ENCODE measurements around the gene GPC6.

Gene GPC6

DNA sequence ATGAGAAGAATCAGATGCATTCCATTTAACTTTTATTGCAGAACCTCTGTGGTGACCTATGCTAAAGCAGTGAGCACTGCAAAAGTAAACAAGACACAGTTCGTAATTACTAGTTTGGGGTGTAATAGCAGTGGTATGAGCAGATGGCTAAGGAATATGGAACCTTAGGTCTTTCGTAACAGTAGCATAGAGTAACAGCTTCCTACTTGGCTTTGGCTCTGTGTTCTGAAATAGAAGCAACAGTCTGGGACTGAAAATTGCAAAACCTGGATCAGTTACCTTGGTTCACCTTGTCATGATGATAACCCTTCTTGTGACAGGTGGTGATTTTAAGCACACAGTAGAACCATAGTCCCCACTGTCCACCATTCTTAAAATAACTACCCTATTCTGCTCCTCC lies 303.4 kb downstream of the GPC6 start:
- Histone ChIP-seq H3K9me3 (ENCODE audit: severe bottlenecking) (no peaks in the 10 kb centered on the region), H3K27ac (no peak overlapping the region), H3K4me3 (ENCODE audit: low read depth, low read length) (no peak overlapping the region), H3K36me3 (no peaks in the 10 kb centered on the region), H3K27me3 (ENCODE audit: insufficient read depth, low read depth, severe bottlenecking) (no peaks in the 10 kb centered on the region)
- TF ChIP-seq, protein P1, sequence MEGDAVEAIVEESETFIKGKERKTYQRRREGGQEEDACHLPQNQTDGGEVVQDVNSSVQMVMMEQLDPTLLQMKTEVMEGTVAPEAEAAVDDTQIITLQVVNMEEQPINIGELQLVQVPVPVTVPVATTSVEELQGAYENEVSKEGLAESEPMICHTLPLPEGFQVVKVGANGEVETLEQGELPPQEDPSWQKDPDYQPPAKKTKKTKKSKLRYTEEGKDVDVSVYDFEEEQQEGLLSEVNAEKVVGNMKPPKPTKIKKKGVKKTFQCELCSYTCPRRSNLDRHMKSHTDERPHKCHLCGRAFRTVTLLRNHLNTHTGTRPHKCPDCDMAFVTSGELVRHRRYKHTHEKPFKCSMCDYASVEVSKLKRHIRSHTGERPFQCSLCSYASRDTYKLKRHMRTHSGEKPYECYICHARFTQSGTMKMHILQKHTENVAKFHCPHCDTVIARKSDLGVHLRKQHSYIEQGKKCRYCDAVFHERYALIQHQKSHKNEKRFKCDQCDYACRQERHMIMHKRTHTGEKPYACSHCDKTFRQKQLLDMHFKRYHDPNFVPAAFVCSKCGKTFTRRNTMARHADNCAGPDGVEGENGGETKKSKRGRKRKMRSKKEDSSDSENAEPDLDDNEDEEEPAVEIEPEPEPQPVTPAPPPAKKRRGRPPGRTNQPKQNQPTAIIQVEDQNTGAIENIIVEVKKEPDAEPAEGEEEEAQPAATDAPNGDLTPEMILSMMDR (IDR thresholded peaks at IDR 0.05; ENCODE audit: low read depth, low read length): no peak
- no peak for DNase-seq

DNA sequence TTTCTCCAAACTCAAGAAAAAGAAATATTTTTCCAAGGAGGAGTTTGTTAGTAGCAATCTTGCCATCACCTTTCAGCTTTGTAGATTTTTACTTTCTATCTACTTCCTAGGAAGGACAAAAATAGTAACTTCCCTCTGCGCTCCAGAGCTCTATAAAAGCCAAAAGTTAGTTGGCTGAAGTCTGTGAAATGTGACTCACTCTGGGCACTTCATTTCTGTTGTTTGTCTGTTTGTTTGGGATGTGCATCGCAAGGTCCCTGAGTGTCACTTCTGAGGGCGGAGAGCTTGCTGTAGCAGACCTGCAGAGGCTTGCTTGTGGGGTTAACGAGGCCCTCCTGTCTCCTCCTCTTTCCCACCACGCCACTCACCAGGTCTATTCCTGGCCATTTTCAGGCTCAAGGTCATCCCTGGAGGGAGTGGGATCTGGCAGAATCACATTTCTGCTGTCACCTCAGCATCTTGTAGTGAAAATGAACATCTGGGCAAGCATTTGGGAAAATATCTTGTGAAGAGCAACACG lies 307.6 kb downstream of the GPC6 start:
- H3K36me3 ChIP-seq: peaks cover 3% of the 10 kb centered on the region; the same call in 1 of the 2 replicates
- H3K27ac ChIP-seq: no peak overlapping the region
- H3K4me3 ChIP-seq (ENCODE audit: low read depth, low read length): no peak overlapping the region
- DNase-seq: no peak
- no peaks in the 10 kb centered on the region for H3K27me3 ChIP-seq (ENCODE audit: insufficient read depth, low read depth, severe bottlenecking)
- TF ChIP-seq, protein P1 (IDR thresholded peaks at IDR 0.05; ENCODE audit: low read depth, low read length): no peak
- no peaks in the 10 kb centered on the region for H3K9me3 ChIP-seq (ENCODE audit: severe bottlenecking)

DNA sequence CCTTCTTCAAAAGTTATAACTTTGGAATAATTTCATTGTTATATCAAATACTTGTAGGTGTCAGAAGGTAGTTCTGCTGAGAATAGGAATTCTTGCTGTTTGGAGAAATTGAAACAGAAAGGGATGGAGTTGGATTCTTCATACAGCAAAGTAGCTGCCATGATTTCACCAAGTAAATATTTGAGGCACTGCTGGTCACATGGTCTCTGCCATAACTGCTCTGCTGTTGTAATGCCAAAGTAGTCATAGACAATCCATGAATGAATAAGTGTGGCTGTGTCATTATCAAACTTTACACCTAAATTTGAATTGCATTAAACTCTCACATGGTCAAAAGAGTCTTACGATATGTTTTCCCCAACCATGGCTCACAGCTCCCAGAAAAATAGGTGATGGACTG lies 308.6 kb downstream of the GPC6 start:
- DNase-seq: no peak
- Histone ChIP-seq H3K4me3 (ENCODE audit: low read depth, low read length) (no peak overlapping the region), H3K27me3 (ENCODE audit: insufficient read depth, low read depth, severe bottlenecking) (no peaks in the 10 kb centered on the region), H3K36me3 (peaks cover 3% of the 10 kb centered on the region), H3K9me3 (ENCODE audit: severe bottlenecking) (no peaks in the 10 kb centered on the region), H3K27ac (no peak overlapping the region)
- TF ChIP-seq, protein P1 (IDR thresholded peaks at IDR 0.05; ENCODE audit: low read depth, low read length): no peak

DNA sequence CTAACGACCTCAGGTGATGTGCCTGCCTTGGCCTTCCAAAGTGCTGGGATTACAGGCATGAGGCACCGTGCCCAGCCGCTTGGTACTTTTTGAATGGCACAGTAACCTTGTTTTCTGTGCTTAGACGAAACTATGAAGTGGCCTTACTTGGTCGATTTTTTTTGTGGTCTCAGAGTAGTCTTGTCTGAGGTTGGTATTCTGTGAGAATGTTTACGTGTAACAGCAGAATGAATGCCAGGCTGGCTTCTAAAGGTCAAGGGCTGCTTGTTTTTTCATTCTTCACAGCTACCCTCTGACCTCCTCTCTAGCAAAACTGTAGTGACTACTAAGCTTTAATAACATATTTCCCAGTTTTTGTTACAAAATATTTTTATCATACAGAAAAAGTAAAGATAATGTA lies 313.3 kb downstream of the GPC6 start:
- TF ChIP-seq, protein P1 (IDR thresholded peaks at IDR 0.05; ENCODE audit: low read depth, low read length): no peak
- no peak overlapping the region for H3K4me3 ChIP-seq (ENCODE audit: low read depth, low read length)
- H3K27ac ChIP-seq: no peak overlapping the region
- no peaks in the 10 kb centered on the region for H3K9me3 ChIP-seq (ENCODE audit: severe bottlenecking)
- H3K27me3 ChIP-seq (ENCODE audit: insufficient read depth, low read depth, severe bottlenecking): no peaks in the 10 kb centered on the region
- H3K36me3 ChIP-seq: peaks cover 7% of the 10 kb centered on the region
- DNase-seq: no peak

DNA sequence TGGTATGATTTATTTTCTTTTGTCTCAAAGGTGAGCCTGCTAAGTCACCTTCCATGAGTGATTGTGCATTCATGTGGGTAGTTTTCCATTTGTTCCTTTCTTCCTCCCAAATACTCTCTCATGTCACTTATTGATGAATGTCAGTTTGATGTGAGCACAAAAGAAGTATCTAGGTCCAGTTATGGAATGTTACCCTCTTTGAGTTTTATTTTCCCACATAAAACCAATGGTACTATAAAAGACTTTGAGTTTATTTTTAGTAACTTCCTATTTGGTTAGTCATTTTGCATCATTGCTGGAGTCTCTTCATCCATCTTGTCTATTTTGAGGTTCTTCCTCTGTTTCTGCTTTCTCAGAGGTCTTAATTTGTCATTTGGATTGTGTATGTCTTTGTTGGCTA lies 321.3 kb downstream of the GPC6 start:
- Histone ChIP-seq H3K36me3 (peaks cover 37% of the 10 kb centered on the region), H3K4me3 (ENCODE audit: low read depth, low read length) (no peak overlapping the region), H3K27ac (no peak overlapping the region), H3K27me3 (ENCODE audit: insufficient read depth, low read depth, severe bottlenecking) (no peaks in the 10 kb centered on the region), H3K9me3 (ENCODE audit: severe bottlenecking) (no peaks in the 10 kb centered on the region)
- TF ChIP-seq, protein P1 (IDR thresholded peaks at IDR 0.05; ENCODE audit: low read depth, low read length): no peak
- no peak for DNase-seq

DNA sequence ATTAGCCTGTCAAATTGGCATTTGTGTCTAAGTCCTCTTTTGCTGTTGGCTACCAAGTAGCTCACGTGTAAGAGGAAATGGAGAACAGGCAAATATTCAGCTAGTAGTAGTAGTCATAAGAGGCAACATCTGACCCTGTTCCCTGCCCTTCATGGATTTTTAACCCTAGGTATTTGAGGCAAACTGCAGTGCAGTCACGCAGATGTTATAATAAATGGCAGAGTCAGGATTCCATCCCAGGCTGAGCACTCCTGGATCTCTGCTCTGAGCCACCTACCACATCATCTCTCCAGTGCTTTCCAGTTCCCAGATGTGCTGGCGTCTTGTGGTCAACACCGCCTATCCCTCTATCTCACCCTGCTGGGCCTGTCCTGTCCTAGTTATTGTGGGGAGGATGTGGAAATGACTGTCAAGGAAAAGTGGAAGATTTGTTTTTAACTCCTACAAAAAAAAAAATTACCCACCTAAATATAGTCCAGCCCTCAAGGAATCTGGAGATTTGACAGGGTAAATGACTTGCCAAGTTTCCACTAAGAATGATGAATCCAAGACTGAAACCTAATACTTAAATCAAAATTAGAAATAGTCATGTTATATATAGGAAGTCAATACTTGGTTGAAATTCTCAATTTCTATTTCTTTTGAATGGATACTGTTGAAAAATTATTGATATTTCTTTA lies 322.9 kb downstream of the GPC6 start:
- TF ChIP-seq, protein P1 (IDR thresholded peaks at IDR 0.05; ENCODE audit: low read depth, low read length): no peak
- H3K36me3 ChIP-seq: peaks cover 37% of the 10 kb centered on the region
- DNase-seq: no peak
- H3K9me3 ChIP-seq (ENCODE audit: severe bottlenecking): no peaks in the 10 kb centered on the region
- H3K4me3 ChIP-seq (ENCODE audit: low read depth, low read length): no peak overlapping the region
- H3K27ac ChIP-seq: no peak overlapping the region
- no peaks in the 10 kb centered on the region for H3K27me3 ChIP-seq (ENCODE audit: insufficient read depth, low read depth, severe bottlenecking)
